GM20000 (cell line): Measurements from ENCODE around the gene ENO4.

Source experiments
- DNase-seq: peaks from one replicate; pipeline ENCODE4 v3.0.0; 2012; ENCODE audit warnings: low spot score
- TF ChIP-seq, protein P1 (sequence below): IDR thresholded peaks from 2 replicates; pipeline ENCODE4 v1.5.1; 2012; ENCODE audit warnings: mild to moderate bottlenecking, control low read depth; ENCODE audit errors: extremely low read depth, missing control alignments

Gene ENO4

DNA sequence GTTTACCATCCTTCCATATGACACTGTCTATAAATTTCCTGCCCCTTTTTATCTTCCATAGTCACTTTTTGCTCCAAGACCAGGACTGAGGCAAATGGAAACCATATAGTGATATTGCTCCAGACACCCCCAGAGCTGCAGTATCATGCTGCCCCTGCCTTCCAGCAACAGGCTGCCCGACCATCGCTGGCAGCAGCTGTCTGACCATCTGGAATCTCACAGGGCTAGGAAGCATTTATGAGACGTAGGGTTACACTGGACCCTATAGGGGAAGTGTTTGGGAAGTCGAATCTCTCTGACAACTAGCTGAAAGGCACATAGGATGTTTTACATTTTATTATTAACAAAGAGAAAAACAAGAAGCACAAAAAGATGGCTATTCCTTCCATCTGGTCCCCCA lies 19.4 kb downstream of the ENO4 start:
- DNase-seq, result no peak
- TF ChIP-seq, protein P1, sequence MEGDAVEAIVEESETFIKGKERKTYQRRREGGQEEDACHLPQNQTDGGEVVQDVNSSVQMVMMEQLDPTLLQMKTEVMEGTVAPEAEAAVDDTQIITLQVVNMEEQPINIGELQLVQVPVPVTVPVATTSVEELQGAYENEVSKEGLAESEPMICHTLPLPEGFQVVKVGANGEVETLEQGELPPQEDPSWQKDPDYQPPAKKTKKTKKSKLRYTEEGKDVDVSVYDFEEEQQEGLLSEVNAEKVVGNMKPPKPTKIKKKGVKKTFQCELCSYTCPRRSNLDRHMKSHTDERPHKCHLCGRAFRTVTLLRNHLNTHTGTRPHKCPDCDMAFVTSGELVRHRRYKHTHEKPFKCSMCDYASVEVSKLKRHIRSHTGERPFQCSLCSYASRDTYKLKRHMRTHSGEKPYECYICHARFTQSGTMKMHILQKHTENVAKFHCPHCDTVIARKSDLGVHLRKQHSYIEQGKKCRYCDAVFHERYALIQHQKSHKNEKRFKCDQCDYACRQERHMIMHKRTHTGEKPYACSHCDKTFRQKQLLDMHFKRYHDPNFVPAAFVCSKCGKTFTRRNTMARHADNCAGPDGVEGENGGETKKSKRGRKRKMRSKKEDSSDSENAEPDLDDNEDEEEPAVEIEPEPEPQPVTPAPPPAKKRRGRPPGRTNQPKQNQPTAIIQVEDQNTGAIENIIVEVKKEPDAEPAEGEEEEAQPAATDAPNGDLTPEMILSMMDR, result no peak

DNA sequence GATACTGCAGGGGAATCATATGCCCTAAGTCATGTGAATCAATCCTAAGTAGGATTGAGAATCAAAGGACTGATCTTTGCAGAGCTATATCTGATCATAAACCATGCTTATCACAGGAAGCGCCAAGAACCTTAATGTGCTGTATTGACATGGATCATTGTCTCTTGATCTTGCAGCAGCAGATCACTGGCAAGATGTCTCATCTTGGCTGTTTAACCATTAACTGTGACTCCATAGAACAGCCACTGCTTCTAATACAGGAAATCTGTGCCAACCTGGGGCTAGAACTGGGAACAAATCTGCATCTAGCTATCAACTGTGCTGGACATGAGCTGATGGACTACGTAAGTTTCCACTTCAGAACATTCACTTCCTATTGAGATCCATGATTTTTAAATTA lies 21.6 kb downstream of the ENO4 start:
- TF ChIP-seq, protein P1, result no peak
- no peak for DNase-seq

DNA sequence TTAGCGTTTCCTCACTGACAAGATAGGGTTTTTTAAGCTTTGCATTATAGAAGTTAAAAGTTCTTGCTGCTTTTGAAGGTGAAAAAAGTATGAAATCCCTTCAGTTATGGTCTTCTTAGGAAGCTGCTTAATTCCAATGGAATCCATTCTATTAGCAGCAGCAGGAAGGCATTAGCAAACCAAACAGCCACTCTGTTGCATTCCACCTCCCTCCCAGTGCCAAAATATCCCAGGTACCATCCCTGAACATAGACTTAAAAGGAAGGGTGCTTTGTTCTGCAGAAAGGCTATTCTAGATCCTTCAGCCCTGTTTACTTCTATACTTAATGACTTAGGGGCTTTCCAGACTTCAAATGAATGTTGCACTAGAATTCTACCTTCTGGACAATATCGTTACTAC lies 23.8 kb downstream of the ENO4 start:
- DNase-seq, result no peak
- TF ChIP-seq, protein P1, result no peak

DNA sequence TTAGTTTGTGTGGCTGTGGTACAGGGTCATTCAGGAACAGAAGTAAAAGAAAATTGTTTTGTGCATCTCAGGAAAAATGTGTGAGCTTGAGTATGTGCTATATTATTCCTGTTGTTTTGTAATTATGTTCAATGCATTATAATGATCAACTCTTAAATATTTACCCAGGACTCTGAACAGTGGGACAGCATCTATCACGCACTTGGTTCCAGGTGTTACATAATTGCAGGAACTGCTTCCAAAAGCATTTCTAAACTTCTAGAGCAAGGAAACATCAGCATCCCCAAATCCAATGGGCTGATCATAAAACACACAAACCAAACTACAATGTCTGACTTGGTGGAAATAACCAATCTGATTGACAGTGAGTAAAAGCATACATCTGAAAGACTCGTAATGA lies 26.6 kb downstream of the ENO4 start:
- DNase-seq, result no peak
- TF ChIP-seq, protein P1, result no peak

DNA sequence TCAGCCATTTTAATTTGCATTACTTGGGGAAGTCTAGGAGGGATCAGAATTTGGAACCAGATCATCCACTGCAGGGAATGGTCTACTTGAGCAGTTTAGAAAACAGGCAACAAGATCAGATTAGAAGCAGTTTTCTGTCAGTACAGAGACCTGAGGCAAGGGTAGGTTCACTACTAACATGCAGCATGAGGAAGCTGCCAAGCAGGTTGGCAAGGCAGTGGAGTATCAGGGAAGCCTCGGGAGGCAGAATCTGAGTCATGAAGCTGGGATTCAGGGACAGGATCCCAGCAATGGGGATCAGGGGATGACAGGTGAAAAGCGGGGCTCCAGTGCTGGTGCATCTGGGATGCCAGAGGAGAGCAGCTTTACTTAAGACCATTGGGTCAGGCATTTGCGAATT lies 28.1 kb downstream of the ENO4 start:
- no peak for DNase-seq
- TF ChIP-seq, protein P1, result no peak

DNA sequence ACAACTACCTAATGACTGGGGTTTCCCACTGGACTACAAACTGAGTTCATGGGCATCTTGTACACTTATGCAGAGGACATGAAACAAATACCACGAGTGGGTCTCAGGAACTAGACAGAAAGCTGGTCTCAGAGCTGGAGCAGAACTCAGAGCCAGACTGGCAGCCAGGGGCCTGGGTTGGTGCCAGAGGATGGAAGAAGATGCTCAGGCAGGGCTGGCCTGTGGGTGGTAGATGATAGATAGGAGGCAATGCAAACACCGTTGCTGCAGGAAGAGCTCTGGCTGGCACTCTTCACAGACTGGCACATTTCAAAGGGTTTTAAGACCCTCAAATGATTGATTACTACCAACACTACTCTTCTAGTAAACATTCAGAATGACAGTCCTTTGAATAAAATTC lies 28.8 kb downstream of the ENO4 start:
- TF ChIP-seq, protein P1, result no peak
- no peak for DNase-seq

DNA sequence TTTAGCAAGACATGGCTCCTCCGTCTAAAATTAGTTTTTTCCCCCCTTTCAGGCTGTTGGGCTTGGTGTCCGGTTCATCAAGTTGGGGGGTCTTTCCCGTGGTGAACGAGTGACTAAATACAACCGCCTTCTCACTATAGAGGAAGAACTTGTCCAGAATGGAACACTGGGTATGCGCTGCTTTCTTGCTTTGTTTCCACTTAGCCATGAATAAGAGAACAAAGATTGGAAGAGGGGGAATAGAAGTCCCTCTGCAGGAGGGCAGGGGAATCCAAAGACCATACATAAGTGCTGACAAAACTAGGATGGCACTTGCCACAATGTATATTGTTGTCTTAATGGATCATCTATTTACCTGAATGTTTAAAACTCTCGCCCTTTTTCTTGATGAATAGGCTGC lies 30.5 kb downstream of the ENO4 start:
- TF ChIP-seq, protein P1, result no peak
- no peak for DNase-seq
